HepG2 (cell line): ENCODE measurements around the gene TRABD.

Experiments
- BRCA1 ChIP-seq: sonication (generic); formaldehyde crosslinking; IDR thresholded peaks from 2 replicates; pipeline ENCODE4 v1.4.0; 2020; ENCODE audit warnings: missing genetic modification reagents
- NCOA1 ChIP-seq: sonication (generic); formaldehyde crosslinking; IDR thresholded peaks from 2 replicates; pipeline ENCODE4 v1.9.0; 2021; ENCODE audit warnings: missing genetic modification reagents
- NFE2L2 ChIP-seq: fragments of 150-350 bp; IDR thresholded peaks from 2 replicates; pipeline ENCODE4 v1.6.1; 2014; ENCODE audit warnings: low read length
- NFYB ChIP-seq: sonication (generic); formaldehyde crosslinking; IDR thresholded peaks from 2 replicates; pipeline ENCODE4 v1.4.0; 2020; ENCODE audit warnings: missing genetic modification reagents
- RAD21 ChIP-seq: fragments of 450-650 bp; formaldehyde crosslinking; IDR thresholded peaks from 2 replicates; pipeline ENCODE4 v1.5.0; 2020; ENCODE audit warnings: mild to moderate bottlenecking
- TCF12 ChIP-seq, 2 experiments: fragments of 450-650 bp in 1 of 2; sonication (generic) in 1 of 2; formaldehyde crosslinking in 1 of 2; IDR thresholded peaks; 2 replicates each; pipeline versions ENCODE4 v1.6.1 to v1.8.0; 2017 to 2022; ENCODE audit warnings: antibody characterized with exemption in 1 of 2, mild to moderate bottlenecking in 1 of 2, missing genetic modification reagents in 1 of 2, moderate library complexity in 1 of 2
- TOE1 ChIP-seq: sonication (generic); formaldehyde crosslinking; IDR thresholded peaks from 2 replicates; pipeline ENCODE4 v1.4.0; 2020; ENCODE audit warnings: mild to moderate bottlenecking, missing genetic modification reagents
- TF ChIP-seq, protein P1 (sequence below): sonication (generic); formaldehyde crosslinking; IDR thresholded peaks from 2 replicates; pipeline ENCODE4 v1.5.0; 2020; ENCODE audit warnings: mild to moderate bottlenecking, missing genetic modification reagents, moderate library complexity

DNA sequence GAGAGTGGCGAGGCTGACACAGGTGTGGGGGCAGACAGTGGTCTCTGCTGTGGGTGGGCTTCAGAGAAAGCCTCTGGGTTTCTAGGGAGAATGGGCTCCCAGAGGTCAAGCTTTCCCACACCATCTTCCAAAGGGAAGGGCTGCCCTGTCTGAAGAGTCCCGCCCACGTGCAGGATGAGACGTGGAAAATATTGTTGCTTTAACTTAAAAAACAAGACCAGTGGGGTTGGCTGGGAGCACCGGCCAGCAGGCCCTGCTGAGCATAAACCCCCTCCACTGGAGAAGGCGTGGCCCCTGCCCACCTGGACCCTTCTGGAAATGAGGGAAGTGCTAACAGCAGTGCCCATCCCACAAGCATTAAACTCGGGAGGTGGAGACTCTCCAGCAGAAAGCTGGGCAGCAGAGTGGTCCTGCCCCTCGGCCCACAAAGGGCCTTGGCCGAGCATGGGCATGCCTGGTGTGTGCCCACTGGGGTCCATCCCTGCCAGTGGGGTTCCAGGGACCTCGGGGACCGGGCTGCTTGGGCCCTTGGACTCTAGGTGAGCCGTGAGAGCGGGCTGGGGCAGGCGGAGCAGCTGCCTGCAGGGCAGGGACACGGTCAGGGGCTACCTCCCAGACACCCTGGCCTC lies 30.5 kb downstream of the TRABD start:
- TF ChIP-seq TCF12 (IDR thresholded peaks at IDR 0.05) (no peak), TCF12 (CRISPR knock-in tag; IDR thresholded peaks at IDR 0.05) (no peak; the same call in 1 of the 2 replicates), NCOA1 (CRISPR knock-in tag) (no peak), RAD21 (CRISPR knock-in tag) (no peak), NFYB (CRISPR knock-in tag) (no peak), NFE2L2 (no peak), BRCA1 (CRISPR knock-in tag) (no peak), TOE1 (no peak)
- TF ChIP-seq, protein P1, sequence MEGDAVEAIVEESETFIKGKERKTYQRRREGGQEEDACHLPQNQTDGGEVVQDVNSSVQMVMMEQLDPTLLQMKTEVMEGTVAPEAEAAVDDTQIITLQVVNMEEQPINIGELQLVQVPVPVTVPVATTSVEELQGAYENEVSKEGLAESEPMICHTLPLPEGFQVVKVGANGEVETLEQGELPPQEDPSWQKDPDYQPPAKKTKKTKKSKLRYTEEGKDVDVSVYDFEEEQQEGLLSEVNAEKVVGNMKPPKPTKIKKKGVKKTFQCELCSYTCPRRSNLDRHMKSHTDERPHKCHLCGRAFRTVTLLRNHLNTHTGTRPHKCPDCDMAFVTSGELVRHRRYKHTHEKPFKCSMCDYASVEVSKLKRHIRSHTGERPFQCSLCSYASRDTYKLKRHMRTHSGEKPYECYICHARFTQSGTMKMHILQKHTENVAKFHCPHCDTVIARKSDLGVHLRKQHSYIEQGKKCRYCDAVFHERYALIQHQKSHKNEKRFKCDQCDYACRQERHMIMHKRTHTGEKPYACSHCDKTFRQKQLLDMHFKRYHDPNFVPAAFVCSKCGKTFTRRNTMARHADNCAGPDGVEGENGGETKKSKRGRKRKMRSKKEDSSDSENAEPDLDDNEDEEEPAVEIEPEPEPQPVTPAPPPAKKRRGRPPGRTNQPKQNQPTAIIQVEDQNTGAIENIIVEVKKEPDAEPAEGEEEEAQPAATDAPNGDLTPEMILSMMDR (CRISPR knock-in tag), result no peak
